ENCODE measurements around the gene AIFM3. TPM values are rescaled to one million over a fixed set of nuclear protein-coding genes. Genes with fewer than 3 reads are reported as not detected.
A peak's percentile ranks its signal among the peaks of the same experiment; 100 is the strongest.

The AIFM3 gene
- total and polyA plus RNA-seq, 2 of the 4 experiments (the other 2 are of a cell fraction), result 0.09 to 0.18 TPM

- no peak overlapping the region for H4K5ac ChIP-seq (ENCODE audit: low read depth, low read length)
- ChIA-PET POLR2A (ENCODE audit: unreplicated experiment) (no interaction called here), CTCF (no interaction called here)
- no peak overlapping the region for H3K27ac ChIP-seq (ENCODE audit: insufficient read depth, low read length)
- no peaks in the 10 kb centered on the region for H3K4me1 ChIP-seq (ENCODE audit: control insufficient read depth, insufficient read depth, low read length)
- H3K27me3 ChIP-seq (ENCODE audit: control insufficient read depth, insufficient read depth, low read length), result no peaks in the 10 kb centered on the region
- ATAC-seq (ENCODE audit: low read depth) (no peak), DNase-seq (no peak)
- no peak overlapping the region for H3K4me2 ChIP-seq (ENCODE audit: low read depth, low read length)
- no TSS peak for BruUV-seq (replicated peaks)
- H3K56ac ChIP-seq (ENCODE audit: extremely low read depth, insufficient read depth, low read length), result no peak overlapping the region
- no peaks in the 10 kb centered on the region for H3K9me3 ChIP-seq (ENCODE audit: control insufficient read depth, insufficient read depth, low read length)
- no peak overlapping the region for H2AFZ ChIP-seq (replicated peaks; ENCODE audit: low read length, poor library complexity)
- H3K36me3 ChIP-seq (ENCODE audit: control insufficient read depth, insufficient read depth, low read length), result peaks cover 61% of the 10 kb centered on the region
- intact Hi-C loops (cut with micrococcal nuclease) (no loop called here), dilution Hi-C loops (cut with HindIII; ENCODE audit: low sequenced_read_pairs, unreplicated experiment) (no loop called here), in situ Hi-C loops (cut with MboI; ENCODE audit: low sequenced_read_pairs) (no loop called here)
- 0 out of 4 replicates have a peak, but pooled peaks cover 0 to 7% of the 10 kb centered on the region in 2 experiments for H3K79me1 ChIP-seq (ENCODE audit: low read depth in 1 of 2, low read length in 2 of 2)
- 100% methylated on average over 4 of the region's 24 CpGs; no CpG with 5 or more reads in 1 of the 2 experiments for WGBS, 2 experiments (ENCODE audit: extremely low coverage in 2 of 2, insufficient read length in 1 of 2)
- H3K4ac ChIP-seq (ENCODE audit: low read depth, low read length), result no peak overlapping the region
- no peak overlapping the region for H4K8ac ChIP-seq (ENCODE audit: low read depth in 2 of 2, low read length in 2 of 2)
- no peak overlapping the region for H3K4me3 ChIP-seq (ENCODE audit: insufficient read depth, low read depth, low read length)
- H2AK9ac ChIP-seq (replicated peaks; ENCODE audit: low read depth, low read length, poor library complexity), result peak overlapping the region; percentile 42
- H3K9me1 ChIP-seq (ENCODE audit: insufficient read depth, low read length), result no peaks in the 10 kb centered on the region
- H3K14ac ChIP-seq (replicated peaks; ENCODE audit: low read depth, low read length), result no peak overlapping the region
- no peak overlapping the region for H3K18ac ChIP-seq (ENCODE audit: low read depth, low read length)
- H4K20me1 ChIP-seq (ENCODE audit: insufficient read depth, low read length), result no peaks in the 10 kb centered on the region
- H2BK15ac ChIP-seq (ENCODE audit: low read depth, low read length), result no peak overlapping the region
- no peak overlapping the region for H3K23ac ChIP-seq (ENCODE audit: low read depth, low read length)
- no peak overlapping the region for H3K9ac ChIP-seq (ENCODE audit: low read depth, low read length)
- no peak overlapping the region for H2BK5ac ChIP-seq (ENCODE audit: low read depth, low read length, poor library complexity, severe bottlenecking)
- no peak overlapping the region for H4K91ac ChIP-seq (ENCODE audit: insufficient read depth, low read depth, low read length)
- H2AK5ac ChIP-seq (ENCODE audit: low read depth, low read length), result no peak overlapping the region
- H2BK20ac ChIP-seq (ENCODE audit: low read depth, low read length), result no peak overlapping the region
- H2BK120ac ChIP-seq (ENCODE audit: low read depth, low read length), result no peak overlapping the region
- TF ChIP-seq SMC3 (IDR thresholded peaks at IDR 0.05; ENCODE audit: low read depth, low read length), result no peak
- TF ChIP-seq CHD1 (IDR thresholded peaks at IDR 0.05; ENCODE audit: low read depth, low read length), result no peak
- no peak for TF ChIP-seq BHLHE40 (IDR thresholded peaks at IDR 0.05; ENCODE audit: low read depth, low read length)
- TF ChIP-seq POLR2A (IDR thresholded peaks at IDR 0.05; ENCODE audit: low read depth, low read length), result no peak
- TF ChIP-seq NFE2L2 (IDR thresholded peaks at IDR 0.05; ENCODE audit: low read depth, low read length), result no peak
- TF ChIP-seq RFX5 (IDR thresholded peaks at IDR 0.05; ENCODE audit: low read depth, low read length), result no peak
- TF ChIP-seq RAD21 (IDR thresholded peaks at IDR 0.05; ENCODE audit: low read length), result no peak
- TF ChIP-seq MXI1 (IDR thresholded peaks at IDR 0.05; ENCODE audit: borderline replicate concordance, low read depth, low read length), result no peak
- TF ChIP-seq CEBPB (IDR thresholded peaks at IDR 0.05; ENCODE audit: low read depth, low read length), result no peak
- TF ChIP-seq RCOR1 (IDR thresholded peaks at IDR 0.05; ENCODE audit: insufficient replicate concordance, low read length), result no peak
- no peak for TF ChIP-seq USF2 (IDR thresholded peaks at IDR 0.05; ENCODE audit: low read depth, low read length)
- TF ChIP-seq ELK1 (IDR thresholded peaks at IDR 0.05; ENCODE audit: borderline replicate concordance, low read depth, low read length), result no peak
- no peak for TF ChIP-seq CTCF (conservative IDR thresholded peaks at IDR 0.05; ENCODE audit: low read depth, low read length)
- TF ChIP-seq MAFK (IDR thresholded peaks at IDR 0.05; ENCODE audit: low read depth, low read length), result no peak
- TF ChIP-seq MAZ (IDR thresholded peaks at IDR 0.05; ENCODE audit: borderline replicate concordance, low read depth, low read length), result no peak
- TF ChIP-seq FOS (IDR thresholded peaks at IDR 0.05; ENCODE audit: low read depth, low read length), result no peak
Observed at GRCh38 chr22:20991252-20992055, 24.4 kb downstream of the AIFM3 start.

Data from IMR-90 (cell line).